Measurements from ENCODE around the gene SUSD2.

DNA sequence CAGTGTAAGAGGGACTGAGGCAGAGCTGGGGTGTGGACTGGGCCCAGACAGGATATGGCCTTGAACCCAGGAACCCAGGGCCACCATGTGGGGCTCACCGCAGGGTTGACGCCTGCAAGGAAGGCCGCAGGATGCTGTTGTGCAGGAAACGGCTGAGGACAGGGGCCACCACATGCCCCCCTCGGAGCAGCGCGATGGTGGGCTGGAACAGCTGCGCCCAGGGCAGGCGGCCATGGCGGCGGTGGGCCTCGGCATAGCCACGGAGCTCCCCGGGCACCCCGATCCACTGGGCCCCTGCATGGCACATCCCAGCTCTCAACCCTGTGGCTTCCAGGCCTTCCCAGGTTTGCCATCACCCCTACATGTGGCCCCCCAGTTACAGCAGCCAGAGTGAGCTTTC lies 51.4 kb downstream of the SUSD2 start:
- no peak for TF ChIP-seq EP300 (IDR thresholded peaks at IDR 0.05)
- no peak for TF ChIP-seq CTCF (IDR thresholded peaks at IDR 0.05)
